ENCODE results near the gene KRTAP4-16.
"Not testable (repeated sequence)": the region's sequence is repeated elsewhere in the genome, so short reads cannot be mapped to it uniquely, and the experiment has no call there.

Gene KRTAP4-16

DNA sequence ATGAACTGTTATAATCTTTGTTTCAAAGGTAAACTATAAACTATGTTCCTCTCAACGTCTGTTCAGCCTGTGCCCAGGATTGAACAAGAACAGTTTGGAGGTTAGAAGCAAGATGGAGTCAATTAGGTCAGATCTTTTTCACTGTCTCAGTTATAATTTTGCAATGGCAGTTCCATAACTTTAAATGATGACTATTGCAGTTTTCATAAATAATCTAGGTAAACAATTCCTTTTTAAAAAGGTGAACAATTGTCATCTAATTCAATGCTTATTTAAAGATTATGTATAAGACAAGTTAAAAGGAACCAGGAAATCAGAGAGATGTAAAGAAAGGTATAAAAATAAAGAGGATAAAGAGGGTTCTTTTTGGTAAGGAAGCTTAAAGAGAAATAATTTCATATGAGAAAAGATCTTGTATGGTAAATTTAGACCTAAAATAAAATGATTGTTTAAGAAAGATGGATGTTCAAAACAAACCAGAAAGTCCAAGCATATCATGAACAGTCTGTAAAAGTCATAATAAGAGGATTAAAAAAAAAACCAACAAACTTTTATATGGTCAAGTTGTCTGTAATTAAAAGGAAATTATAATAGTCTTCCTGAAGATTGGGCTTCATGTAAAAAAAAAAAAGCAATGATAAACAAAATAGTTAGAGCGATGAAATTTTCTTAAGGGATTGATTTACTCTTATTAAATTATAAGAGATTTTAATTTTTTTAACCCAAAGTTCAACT, 9.3 kb upstream of the KRTAP4-16 start:
- no peak for DNase-seq (ENCODE audit: low read depth)
- TF ChIP-seq, protein P1, sequence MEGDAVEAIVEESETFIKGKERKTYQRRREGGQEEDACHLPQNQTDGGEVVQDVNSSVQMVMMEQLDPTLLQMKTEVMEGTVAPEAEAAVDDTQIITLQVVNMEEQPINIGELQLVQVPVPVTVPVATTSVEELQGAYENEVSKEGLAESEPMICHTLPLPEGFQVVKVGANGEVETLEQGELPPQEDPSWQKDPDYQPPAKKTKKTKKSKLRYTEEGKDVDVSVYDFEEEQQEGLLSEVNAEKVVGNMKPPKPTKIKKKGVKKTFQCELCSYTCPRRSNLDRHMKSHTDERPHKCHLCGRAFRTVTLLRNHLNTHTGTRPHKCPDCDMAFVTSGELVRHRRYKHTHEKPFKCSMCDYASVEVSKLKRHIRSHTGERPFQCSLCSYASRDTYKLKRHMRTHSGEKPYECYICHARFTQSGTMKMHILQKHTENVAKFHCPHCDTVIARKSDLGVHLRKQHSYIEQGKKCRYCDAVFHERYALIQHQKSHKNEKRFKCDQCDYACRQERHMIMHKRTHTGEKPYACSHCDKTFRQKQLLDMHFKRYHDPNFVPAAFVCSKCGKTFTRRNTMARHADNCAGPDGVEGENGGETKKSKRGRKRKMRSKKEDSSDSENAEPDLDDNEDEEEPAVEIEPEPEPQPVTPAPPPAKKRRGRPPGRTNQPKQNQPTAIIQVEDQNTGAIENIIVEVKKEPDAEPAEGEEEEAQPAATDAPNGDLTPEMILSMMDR (conservative IDR thresholded peaks at IDR 0.05; ENCODE audit: low read length), result no peak
- no peak overlapping the region for H3K4me3 ChIP-seq (ENCODE audit: low read length)

DNA sequence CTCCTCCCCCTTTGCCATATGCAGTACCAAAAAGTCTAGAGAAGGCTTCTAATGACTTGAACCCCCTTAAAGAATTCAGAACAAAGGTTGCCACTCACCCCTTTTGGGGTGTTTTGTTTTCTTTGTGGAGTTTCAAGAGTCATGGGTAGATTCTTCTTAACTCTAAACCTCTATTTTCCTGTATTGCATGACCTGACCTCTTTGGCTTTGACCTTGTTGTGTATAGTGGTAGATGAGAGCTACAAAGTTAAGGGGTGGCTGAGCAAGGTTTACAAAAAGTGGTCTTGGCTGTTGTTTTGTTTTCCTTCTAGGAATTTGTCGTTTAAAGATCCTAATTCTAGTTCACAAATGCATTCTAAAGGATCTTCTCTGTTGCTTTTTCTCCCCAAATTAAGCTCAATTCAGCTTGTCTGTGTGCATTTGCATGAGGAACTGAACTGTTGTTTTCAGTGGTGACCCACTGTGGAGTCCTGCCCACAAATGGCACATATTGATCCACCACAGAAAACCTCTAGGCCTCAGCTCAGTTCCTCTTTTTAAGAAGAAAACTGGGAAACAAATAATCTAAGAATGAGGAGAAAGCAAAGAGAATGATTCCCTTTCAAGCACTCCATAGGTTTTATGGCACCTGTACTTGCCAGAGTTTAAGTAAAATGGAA, 6.8 kb upstream of the KRTAP4-16 start:
- DNase-seq (ENCODE audit: low read depth), result not testable (repeated sequence)

DNA sequence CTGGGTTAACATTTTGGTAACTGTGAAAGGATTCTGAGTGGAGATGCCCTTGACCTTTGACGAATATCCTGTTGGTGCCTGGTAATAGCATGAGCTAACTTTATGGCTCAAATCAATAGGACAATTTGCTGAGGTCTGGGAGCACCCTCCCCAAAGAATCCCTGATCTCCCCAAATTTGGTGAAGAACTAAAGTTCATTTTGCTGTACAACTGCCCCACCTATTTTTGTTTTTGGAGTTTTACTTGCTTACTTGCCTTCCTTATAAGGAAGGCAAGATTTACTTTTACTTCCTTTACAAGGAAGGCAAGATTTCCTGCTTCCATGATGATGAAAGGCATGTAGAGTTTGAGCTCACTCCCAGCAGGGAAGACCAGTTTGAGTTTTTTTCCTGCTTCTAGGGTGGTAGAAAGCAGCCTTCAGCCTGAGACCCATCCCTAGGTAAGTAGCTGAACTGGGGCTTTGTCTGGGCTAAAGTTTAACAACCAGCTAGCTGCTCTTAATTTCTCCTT, 6.0 kb upstream of the KRTAP4-16 start:
- TF ChIP-seq, protein P1 (conservative IDR thresholded peaks at IDR 0.05; ENCODE audit: low read length), result no peak
- peak; percentile 34 for DNase-seq (ENCODE audit: low read depth)
- peak overlapping the region; percentile 30 for H3K4me3 ChIP-seq (ENCODE audit: low read length)

More for the DNA sequence above, 6.8 kb upstream of the KRTAP4-16 start:
- peak overlapping the region; percentile 30 for H3K4me3 ChIP-seq (ENCODE audit: low read length)

DNA sequence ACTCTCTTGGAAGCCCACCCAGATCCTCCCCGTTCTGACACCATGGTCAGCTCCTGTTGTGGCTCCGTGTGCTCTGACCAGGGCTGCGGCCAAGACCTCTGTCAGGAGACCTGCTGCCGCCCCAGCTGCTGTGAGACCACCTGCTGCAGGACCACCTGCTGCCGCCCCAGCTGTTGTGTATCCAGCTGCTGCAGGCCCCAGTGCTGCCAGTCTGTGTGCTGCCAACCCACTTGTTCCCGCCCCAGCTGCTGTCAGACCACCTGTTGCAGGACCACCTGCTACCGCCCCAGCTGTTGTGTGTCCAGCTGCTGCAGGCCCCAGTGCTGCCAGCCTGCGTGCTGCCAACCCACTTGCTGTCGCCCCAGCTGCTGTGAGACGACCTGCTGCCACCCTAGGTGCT, 3.3 kb upstream of the KRTAP4-16 start, which contains the start of gene KRTAP4-9:
Gene KRTAP4-9 (plus strand): TSS at position 43 of the 400 bp plus-strand sequence. CDS start 0 bp downstream, at position 43.
- H3K4me3 ChIP-seq (ENCODE audit: low read length); DNase-seq (ENCODE audit: low read depth): not testable (repeated sequence)

DNA sequence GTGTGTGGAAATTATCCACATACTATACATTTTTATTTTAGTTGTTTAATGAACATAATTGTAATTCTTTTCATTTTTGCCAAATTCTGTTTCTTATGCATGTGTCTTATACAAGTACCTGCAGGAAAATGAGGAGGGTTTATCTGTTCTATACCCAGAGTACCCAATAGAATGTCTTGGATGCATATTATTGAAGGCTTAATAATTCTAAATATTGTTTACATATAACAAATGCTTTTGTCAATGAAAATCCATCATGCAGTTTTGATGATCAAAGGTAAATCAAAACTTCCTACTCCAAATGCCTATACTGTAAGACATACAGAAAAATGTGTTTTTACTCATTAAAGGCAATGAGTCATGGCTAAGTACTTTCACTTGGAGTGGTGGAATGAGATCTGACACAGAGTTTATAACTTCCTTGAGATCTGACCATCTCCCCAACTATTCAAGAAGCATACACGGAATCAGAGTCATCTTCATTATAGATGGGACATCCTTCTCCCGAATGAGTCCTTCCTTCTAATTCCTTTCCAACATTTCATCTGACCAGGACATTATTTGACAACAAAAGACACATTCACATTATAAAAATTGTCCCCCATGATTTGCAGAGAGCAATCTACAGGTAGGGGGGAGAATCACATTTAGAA, 2.5 kb upstream of the KRTAP4-16 start:
- peak; percentile 63 for DNase-seq (ENCODE audit: low read depth)
- not testable (repeated sequence) for H3K4me3 ChIP-seq (ENCODE audit: low read length)

DNA sequence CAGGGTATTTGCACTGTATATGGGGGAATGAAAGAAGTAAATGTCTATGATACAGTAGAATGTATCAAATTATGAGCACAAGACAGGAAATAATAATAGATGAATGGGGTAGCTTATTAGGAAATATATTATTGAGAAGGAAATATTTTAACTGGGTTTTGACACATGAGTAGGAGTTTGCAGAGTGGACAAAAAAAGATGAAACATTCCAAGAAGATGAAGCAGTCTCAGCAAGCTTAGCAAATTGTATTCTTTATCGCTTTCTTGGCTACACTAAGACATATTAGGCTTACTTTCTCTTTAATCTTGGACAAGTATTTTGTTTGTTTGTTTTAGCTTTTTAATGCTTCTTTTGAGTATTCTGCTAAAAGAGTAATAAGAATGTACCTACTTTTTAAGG, 1.9 kb upstream of the KRTAP4-16 start:
- no peak for DNase-seq (ENCODE audit: low read depth)
- no peak overlapping the region for H3K4me3 ChIP-seq (ENCODE audit: low read length)
- TF ChIP-seq, protein P1 (conservative IDR thresholded peaks at IDR 0.05; ENCODE audit: low read length), result no peak

DNA sequence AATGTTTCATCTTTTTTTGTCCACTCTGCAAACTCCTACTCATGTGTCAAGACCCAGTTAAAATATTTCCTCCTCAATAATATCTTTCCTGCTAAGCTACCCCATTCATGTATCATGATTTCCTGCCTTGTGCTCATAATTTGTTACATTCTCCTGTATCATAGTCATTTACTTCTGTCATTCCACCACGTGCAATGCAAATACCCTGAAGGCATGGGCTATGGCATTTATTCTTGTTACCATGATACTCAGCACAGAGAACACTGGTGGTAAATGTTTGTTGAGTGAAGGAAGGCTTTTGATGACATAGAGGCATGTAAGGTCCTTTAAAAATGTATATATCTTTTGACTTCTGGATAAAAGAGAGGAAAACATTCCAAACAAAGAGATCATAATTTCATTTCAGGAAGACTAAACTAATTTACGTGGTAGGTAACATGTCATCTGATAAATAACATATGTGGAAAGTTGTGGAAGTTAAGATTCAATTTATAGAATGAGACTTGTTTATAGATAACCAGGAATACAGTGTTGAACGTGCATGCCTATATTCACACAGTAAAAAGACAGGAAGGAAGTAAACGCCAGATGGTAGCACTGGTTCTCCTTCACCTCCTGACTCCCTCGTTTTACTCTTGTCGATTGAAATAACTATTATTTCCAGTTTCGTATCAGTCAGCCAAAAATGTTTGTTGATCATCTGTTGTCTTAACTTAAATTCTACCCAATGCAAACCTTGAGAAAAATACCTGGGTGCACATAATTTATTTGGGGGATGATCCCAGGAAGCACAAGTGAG, 2.1 kb downstream of the KRTAP4-16 start:
- not testable (repeated sequence) for H3K4me3 ChIP-seq (ENCODE audit: low read length)
- peak; percentile 77 for DNase-seq (ENCODE audit: low read depth)

DNA sequence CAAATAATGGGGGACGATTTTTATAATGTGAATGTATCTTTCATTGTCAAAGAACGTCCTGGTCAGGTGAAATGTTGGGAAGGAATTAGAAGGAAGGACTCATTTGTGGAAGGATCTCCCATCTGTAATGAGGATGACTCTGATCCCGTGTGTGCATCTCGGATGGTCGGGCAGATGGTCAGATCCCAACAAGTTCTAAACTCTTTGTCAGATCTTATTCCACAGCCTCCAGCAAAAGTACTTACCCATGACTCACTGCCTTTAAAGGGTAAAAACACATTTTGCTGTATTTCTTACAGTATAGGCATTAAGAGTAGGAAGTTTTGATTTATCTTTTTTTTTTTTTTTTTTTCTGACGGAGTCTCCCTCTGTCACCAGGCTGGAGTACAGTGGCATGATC, 3.5 kb downstream of the KRTAP4-16 start:
- TF ChIP-seq, protein P1 (conservative IDR thresholded peaks at IDR 0.05; ENCODE audit: low read length), result no peak
- peak; percentile 62 for DNase-seq (ENCODE audit: low read depth)
- H3K4me3 ChIP-seq (ENCODE audit: low read length), result no peak overlapping the region

Measured in AG10803 (cell line).